AG09319 (cell line): Measurements from ENCODE around the gene ST6GAL1.
"Not testable (repeated sequence)": the region's sequence is repeated elsewhere in the genome, so short reads cannot be mapped to it uniquely, and the experiment has no call there.

Experiments used
- DNase-seq: peaks from one replicate; pipeline ENCODE4 v3.0.0-alpha.2; 2010; ENCODE audit warnings: low read depth; ENCODE audit errors: extremely low read depth
- TF ChIP-seq, protein P1 (sequence below): IDR thresholded peaks from 2 replicates; pipeline ENCODE4 v1.5.1; 2011; ENCODE audit warnings: low read depth, mild to moderate bottlenecking, inconsistent platforms, low read length, moderate library complexity

ST6GAL1 gene

DNA sequence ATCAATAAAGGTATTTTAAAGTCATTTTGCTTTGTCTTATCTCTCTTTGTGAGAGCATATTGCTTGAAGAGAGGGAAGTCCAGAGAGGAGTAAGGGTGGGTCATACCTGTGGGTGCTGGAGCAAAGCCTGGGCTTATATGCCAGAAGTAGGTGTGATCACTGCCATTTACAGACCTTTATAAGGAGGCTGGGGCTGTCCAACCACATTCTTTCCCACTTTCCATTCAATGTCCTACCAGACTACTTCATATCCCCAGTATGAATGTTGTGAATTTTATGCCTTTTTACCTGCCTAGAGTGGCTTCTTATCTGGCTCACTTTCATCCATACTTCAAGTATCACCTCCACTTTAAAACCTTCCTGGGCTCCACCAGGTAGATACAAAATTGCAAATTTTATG lies 39.4 kb upstream of the ST6GAL1 start:
- no peak for DNase-seq
- TF ChIP-seq, protein P1, sequence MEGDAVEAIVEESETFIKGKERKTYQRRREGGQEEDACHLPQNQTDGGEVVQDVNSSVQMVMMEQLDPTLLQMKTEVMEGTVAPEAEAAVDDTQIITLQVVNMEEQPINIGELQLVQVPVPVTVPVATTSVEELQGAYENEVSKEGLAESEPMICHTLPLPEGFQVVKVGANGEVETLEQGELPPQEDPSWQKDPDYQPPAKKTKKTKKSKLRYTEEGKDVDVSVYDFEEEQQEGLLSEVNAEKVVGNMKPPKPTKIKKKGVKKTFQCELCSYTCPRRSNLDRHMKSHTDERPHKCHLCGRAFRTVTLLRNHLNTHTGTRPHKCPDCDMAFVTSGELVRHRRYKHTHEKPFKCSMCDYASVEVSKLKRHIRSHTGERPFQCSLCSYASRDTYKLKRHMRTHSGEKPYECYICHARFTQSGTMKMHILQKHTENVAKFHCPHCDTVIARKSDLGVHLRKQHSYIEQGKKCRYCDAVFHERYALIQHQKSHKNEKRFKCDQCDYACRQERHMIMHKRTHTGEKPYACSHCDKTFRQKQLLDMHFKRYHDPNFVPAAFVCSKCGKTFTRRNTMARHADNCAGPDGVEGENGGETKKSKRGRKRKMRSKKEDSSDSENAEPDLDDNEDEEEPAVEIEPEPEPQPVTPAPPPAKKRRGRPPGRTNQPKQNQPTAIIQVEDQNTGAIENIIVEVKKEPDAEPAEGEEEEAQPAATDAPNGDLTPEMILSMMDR, result no peak

DNA sequence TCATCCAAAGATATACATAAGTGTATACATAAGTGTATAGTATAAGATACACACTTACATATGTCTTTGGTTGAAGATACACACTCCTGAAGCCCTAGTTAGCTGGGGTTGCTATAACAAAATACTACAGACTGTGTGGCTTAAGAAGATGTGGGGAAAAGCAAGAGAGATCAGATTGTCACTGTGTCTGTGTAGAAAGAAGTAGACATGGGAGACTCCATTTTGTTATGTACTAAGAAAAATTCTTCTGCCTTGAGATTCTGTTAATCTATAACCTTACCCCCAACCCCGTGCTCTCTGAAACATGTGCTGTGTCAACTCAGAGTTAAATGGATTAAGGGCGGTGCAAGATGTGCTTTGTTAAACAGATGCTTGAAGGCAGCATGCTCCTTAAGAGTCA lies 37.3 kb upstream of the ST6GAL1 start:
- not testable (repeated sequence) for DNase-seq

DNA sequence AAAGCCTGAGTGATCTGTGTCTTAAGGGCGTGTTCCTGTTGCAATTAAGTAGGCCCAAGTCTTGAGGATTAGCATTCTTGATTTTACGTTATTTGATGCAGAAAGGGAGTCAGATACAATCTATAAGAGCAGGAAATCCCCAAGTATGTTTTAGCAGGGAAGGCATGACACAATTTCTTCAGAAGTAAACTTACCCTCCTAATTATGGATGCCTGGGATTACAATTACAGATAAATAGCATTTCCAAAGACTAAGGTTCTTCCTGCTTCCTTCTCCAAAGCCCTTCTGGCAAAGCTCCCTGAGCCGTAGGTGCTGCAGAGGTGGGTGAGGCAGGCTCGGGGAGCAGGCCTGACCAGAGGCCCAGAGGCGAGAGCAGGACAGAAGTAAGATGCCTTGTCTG lies 34.9 kb upstream of the ST6GAL1 start:
- DNase-seq, result no peak
- TF ChIP-seq, protein P1, result no peak

DNA sequence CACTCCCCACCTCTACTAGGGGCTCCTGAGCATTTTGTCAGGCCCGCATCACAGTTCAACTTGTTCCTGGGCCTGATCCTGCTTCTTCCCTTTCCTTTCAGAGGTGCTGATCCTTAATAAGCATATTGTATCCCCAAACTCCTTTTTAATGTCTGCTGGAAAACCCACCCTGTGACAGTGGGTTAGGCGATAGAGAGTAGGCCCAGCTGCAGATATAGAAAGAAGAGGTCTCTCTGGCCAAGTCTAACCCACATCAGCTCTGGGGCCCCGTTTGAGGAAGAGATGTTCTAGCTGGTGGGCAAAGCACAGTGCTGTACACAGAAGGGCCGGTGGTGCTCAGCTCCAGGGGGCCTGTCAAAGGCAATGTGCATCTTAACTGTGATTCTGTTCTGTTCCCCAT lies 34.3 kb upstream of the ST6GAL1 start:
- no peak for DNase-seq
- TF ChIP-seq, protein P1, result no peak

DNA sequence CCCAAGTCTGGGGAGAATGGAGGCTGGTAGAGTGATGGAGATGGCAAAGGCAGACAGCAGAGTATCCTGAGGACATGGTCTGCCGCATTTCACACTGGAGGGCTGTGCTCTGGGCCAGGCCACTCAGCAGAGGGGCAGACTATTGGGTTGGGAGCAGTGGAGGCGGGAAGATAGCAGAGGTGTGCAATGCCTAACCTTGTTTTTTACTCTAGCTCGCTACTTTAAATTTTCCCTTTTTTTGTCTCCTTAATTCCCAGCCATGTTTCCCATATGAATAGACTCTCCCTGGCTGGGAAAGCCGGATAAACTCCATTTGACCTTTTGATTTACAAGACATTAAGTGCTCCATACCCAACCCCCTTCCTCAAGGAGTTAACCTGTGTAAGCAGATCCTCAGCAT lies 33.5 kb upstream of the ST6GAL1 start:
- TF ChIP-seq, protein P1, result no peak
- DNase-seq, result no peak

DNA sequence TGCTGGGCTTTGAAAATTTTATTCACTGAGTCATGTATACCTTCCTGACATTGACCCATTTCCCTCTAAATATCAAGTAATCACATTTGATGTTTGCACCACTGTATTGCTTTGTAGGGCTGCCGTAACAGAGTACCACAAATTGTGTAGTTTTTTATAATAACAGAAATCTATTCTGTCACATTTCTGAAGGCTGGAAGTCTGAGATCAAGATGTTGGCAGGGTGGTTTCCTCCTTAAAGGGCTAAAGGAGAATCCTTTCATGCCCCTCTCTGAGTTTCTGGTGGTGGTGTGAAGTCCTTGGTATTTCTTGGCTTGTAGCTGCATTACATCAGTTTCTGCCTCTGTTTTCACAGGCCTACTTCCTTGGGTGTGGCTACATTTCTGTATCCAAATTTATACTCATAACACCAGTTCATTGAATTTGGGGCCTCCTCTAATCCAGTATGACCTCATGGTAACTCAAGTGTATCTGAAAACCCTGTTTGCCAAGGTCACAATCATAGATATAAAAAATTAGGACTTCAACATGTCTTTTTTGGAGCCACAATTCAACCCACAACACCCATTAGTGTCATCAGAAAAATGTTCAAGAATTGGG lies 29.1 kb upstream of the ST6GAL1 start:
- no peak for DNase-seq
- TF ChIP-seq, protein P1, result no peak

DNA sequence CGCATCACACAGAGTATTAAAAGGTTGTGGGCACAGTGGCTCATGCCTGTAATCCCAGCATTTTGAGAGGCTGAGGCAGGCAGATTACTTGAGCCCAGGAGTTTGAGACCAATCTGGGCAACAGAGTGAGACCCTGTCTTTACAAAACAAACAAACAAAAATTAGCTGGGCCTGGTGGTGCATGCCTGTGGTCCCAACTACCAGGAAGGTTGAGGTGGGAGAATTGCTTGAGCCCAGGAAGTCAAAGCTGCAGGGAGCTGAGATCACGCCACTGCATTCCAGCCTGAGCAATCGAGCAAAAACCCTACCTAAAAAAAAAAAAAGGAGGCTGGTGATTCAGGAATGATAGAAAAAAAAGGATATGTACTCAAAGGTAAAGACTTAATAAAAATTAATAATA lies 28.2 kb upstream of the ST6GAL1 start:
- no peak for DNase-seq
- TF ChIP-seq, protein P1, result no peak

DNA sequence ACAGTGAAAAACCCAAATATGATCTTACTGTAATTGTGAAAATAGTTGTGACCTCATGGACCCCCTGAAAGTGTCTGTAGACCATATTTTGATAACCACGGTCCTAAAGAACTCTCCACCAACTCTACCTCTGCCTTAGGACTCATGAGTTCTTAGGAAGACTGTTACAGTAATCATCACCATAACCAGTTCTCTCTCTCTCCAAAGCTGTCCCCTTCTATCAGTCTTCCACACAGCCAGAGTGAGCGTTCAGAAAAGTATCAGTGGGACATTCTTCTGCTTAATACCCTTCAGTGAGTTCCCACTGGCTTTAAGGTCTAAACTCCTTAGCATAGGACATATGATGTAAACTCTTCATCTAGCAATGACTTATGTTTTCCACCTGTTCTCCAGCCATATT lies 27.6 kb upstream of the ST6GAL1 start:
- TF ChIP-seq, protein P1, result no peak
- DNase-seq, result no peak

DNA sequence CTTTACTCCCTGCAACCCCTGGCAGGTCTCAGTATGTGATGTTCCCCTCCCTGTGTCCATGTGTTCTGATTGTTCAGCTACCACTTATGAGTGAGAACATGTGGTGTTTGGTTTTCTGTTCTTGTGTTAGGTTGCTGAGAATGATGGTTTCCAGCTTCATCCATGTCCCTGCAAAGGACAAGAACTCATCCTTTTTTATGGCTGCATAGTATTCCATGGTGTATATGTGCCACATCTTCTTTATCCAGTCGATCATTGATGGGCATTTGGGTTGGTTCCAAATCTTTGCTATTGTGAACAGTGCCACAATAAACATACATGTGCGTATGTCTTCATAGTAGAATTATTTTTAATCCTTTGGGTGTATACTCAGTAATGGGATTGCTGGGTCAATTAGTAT lies 26.6 kb upstream of the ST6GAL1 start:
- DNase-seq, result not testable (repeated sequence)

DNA sequence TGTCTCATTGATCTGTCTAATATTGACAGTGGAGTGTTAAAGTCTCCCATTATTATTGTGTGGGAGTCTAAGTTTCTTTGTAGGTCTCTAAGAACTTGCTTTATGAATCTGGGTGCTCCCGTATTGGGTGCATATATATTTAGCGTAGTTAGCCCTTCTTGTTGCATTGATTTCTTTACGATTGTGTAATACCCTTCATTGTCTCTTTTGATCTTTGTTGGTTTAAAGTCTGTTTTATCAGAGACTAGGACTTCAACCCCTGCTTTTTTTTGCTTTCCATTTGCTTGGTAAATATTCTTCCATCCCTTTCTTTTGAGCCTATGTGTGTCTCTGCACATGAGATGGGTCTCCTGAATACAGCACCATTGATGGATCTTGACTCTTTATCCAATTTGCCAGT lies 23.3 kb upstream of the ST6GAL1 start:
- not testable (repeated sequence) for DNase-seq
